WI38 (cell line): ENCODE data around the gene OTOG.

Experiments
- H3K4me3 ChIP-seq: 2 replicates; pipeline ENCODE4 v1.5.1; 2011; ENCODE audit warnings: low read depth, mild to moderate bottlenecking, control low read depth, low read length
- CTCF ChIP-seq: IDR thresholded peaks from 2 replicates; pipeline ENCODE4 v1.5.1; 2012; ENCODE audit warnings: low read depth, mild to moderate bottlenecking, control low read depth, low read length

Gene OTOG

GRCh38 chr11:17652556-17652955 is 105.5 kb downstream of the OTOG start:
- TF ChIP-seq CTCF, result no peak
- H3K4me3 ChIP-seq, result no peak overlapping the region

- H3K4me3 ChIP-seq, result no peak overlapping the region
- TF ChIP-seq CTCF, result no peak
Observed at GRCh38 chr11:17653611-17654010, 106.6 kb downstream of the OTOG start.

- no peak for TF ChIP-seq CTCF
- H3K4me3 ChIP-seq, result no peak overlapping the region
Observed at GRCh38 chr11:17655682-17656081, 108.6 kb downstream of the OTOG start.

GRCh38 chr11:17658211-17658610 is 111.2 kb downstream of the OTOG start:
- no peak for TF ChIP-seq CTCF
- H3K4me3 ChIP-seq, result no peak overlapping the region

GRCh38 chr11:17668166-17668565 is 121.1 kb downstream of the OTOG start:
- no peak overlapping the region for H3K4me3 ChIP-seq
- no peak for TF ChIP-seq CTCF

- no peak for TF ChIP-seq CTCF
- no peak overlapping the region for H3K4me3 ChIP-seq
Observed at GRCh38 chr11:17672469-17672868, 125.4 kb downstream of the OTOG start.

GRCh38 chr11:17673951-17674350 is 126.9 kb downstream of the OTOG start:
- no peak for TF ChIP-seq CTCF
- H3K4me3 ChIP-seq, result no peak overlapping the region
